NCI-H2171 treated with DMSO at 0.1 percent for 48 hours (cell line): ENCODE measurements around the gene CARD16.
"Not testable (repeated sequence)": the region's sequence is repeated elsewhere in the genome, so short reads cannot be mapped to it uniquely, and the experiment has no call there.

Experiments used
- DNase-seq: peaks from one replicate; lab custom pipeline; 2025; lab: John Stamatoyannopoulos, UW

The CARD16 gene

GRCh38 chr11:105049481-105049880 lies 4.3 kb upstream of the CARD16 start:
- DNase-seq, result no peak

- no peak for DNase-seq
Measured at GRCh38 chr11:105046898-105047579, 1.9 kb upstream of the CARD16 start.

- DNase-seq, result no peak
Measured at GRCh38 chr11:105045676-105046296, 651 bp upstream of the CARD16 start.

- no peak for DNase-seq
Measured at GRCh38 chr11:105042178-105042577, 3.0 kb downstream of the CARD16 start.

GRCh38 chr11:105040703-105041102 lies 4.4 kb downstream of the CARD16 start:
- DNase-seq, result no peak

GRCh38 chr11:105034813-105035620 lies 10.1 kb downstream of the CARD16 start, which contains the start of gene CASP1:
CASP1 (minus strand) TSS chr11:105035144; CDS start chr11:105035113, 31 bp downstream.
- DNase-seq, result no peak

- DNase-seq, result not testable (repeated sequence)
Measured at GRCh38 chr11:105034388-105034787, 10.7 kb downstream of the CARD16 start.

GRCh38 chr11:105033781-105034180 lies 11.4 kb downstream of the CARD16 start:
- DNase-seq, result no peak

- DNase-seq, result no peak
Measured at GRCh38 chr11:105033343-105033742, 11.8 kb downstream of the CARD16 start.

GRCh38 chr11:105032495-105032894 lies 12.6 kb downstream of the CARD16 start:
- DNase-seq, result no peak

- DNase-seq, result no peak
Measured at GRCh38 chr11:105027678-105028077, 17.5 kb downstream of the CARD16 start.

GRCh38 chr11:105024394-105024793 lies 20.7 kb downstream of the CARD16 start:
- no peak for DNase-seq

- DNase-seq, result no peak
Measured at GRCh38 chr11:105023003-105023402, 22.1 kb downstream of the CARD16 start, which contains the start of gene CASP5. CASP5 (minus strand) TSS chr11:105023168; CDS start chr11:105023136, 32 bp downstream.

GRCh38 chr11:105022527-105022926 lies 22.6 kb downstream of the CARD16 start:
- DNase-seq, result no peak

- no peak for DNase-seq
Measured at GRCh38 chr11:105007463-105007862, 37.7 kb downstream of the CARD16 start.

- no peak for DNase-seq
Measured at GRCh38 chr11:105005451-105005845, 39.7 kb downstream of the CARD16 start.

GRCh38 chr11:105004021-105004420 lies 41.1 kb downstream of the CARD16 start:
- DNase-seq, result no peak

- DNase-seq, result no peak
Measured at GRCh38 chr11:105003151-105003550, 42.0 kb downstream of the CARD16 start.

- DNase-seq, result no peak
Measured at GRCh38 chr11:105000797-105001196, 44.3 kb downstream of the CARD16 start.

- no peak for DNase-seq
Measured at GRCh38 chr11:105000167-105000566, 45.0 kb downstream of the CARD16 start.

GRCh38 chr11:104999721-105000120 lies 45.4 kb downstream of the CARD16 start:
- DNase-seq, result no peak

- no peak for DNase-seq
Measured at GRCh38 chr11:104997288-104997687, 47.8 kb downstream of the CARD16 start.

- no peak for DNase-seq
Measured at GRCh38 chr11:104995001-104995408, 50.1 kb downstream of the CARD16 start.
